ENCODE measurements around the gene DNAH1. TPM values are rescaled to one million over a fixed set of nuclear protein-coding genes. Genes with fewer than 3 reads are reported as not detected.

DNAH1 gene
- total and polyA plus RNA-seq, 2 of the 4 experiments (the other 2 are of a cell fraction): 2.0 to 4.0 TPM

DNA sequence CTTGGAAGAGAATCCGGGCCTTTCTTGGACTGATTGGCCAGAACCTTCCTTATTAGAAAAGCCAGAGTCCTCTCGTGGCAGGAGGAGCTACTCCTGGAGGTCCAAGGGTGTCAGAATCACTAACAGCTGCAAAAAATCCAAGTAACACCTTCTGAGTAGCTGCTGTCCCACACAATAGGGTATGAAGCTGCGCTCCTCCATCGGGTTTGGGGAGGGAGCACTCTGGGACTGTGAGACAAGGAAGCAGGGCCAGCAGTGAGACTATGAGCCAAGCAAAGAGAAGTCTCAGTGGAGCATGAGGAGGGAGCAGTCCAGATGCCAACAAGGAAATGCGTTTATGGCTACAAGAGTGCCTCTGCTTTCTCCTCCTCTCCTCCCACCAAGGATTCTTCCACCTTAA lies 107.1 kb downstream of the DNAH1 start:
- no peaks in the 10 kb centered on the region for H3K4me1 ChIP-seq (ENCODE audit: control insufficient read depth, insufficient read depth, low read length)
- no peak overlapping the region for H3K4ac ChIP-seq (ENCODE audit: low read depth, low read length)
- 0 out of 2 replicates have a peak, but pooled peaks cover 2% of the 10 kb centered on the region for H3K27me3 ChIP-seq (ENCODE audit: control insufficient read depth, insufficient read depth, low read length)
- no peak overlapping the region for H4K5ac ChIP-seq (ENCODE audit: low read depth, low read length)
- no peaks in the 10 kb centered on the region for H3K36me3 ChIP-seq (ENCODE audit: control insufficient read depth, insufficient read depth, low read length)
- no peak overlapping the region for H3K4me3 ChIP-seq (ENCODE audit: insufficient read depth, low read depth, low read length)
- no peak overlapping the region for H3K56ac ChIP-seq (ENCODE audit: extremely low read depth, insufficient read depth, low read length)
- ChIA-PET CTCF (interaction anchor here (1.0 to 3.7 kb wide), 2 partner anchors 11 to 23 kb away, joined by 3 to 11 read pairs; no protein-coding TSS in a partner anchor), POLR2A (ENCODE audit: unreplicated experiment) (no interaction called here)
- no peak overlapping the region for H2BK20ac ChIP-seq (ENCODE audit: low read depth, low read length)
- BruUV-seq (replicated peaks): no TSS peak
- no peaks in the 10 kb centered on the region for H3K9me1 ChIP-seq (ENCODE audit: insufficient read depth, low read length)
- no peak overlapping the region for H3K27ac ChIP-seq (ENCODE audit: insufficient read depth, low read length)
- dilution Hi-C loops (cut with HindIII; ENCODE audit: low sequenced_read_pairs, unreplicated experiment) (no loop called here), intact Hi-C loops (cut with micrococcal nuclease) (no loop called here), in situ Hi-C loops (cut with MboI; ENCODE audit: low sequenced_read_pairs) (no loop called here)
- H4K20me1 ChIP-seq (ENCODE audit: insufficient read depth, low read length): no peaks in the 10 kb centered on the region
- WGBS, 2 experiments (ENCODE audit: extremely low coverage in 2 of 2, insufficient read length in 1 of 2): no CpG with 5 or more reads among the region's 5 CpGs
- no peak overlapping the region for H3K23ac ChIP-seq (ENCODE audit: low read depth, low read length)
- DNase-seq (no peak), ATAC-seq (ENCODE audit: low read depth) (peak; percentile 48)
- H3K79me1 ChIP-seq (ENCODE audit: low read depth in 1 of 2, low read length in 2 of 2): no peaks in the 10 kb centered on the region
- no peak for TF ChIP-seq FOS (IDR thresholded peaks at IDR 0.05; ENCODE audit: low read depth, low read length)
- no peak for TF ChIP-seq RFX5 (IDR thresholded peaks at IDR 0.05; ENCODE audit: low read depth, low read length)
- no peak for TF ChIP-seq POLR2A (IDR thresholded peaks at IDR 0.05; ENCODE audit: low read depth, low read length)
- TF ChIP-seq CEBPB (IDR thresholded peaks at IDR 0.05; ENCODE audit: low read depth, low read length): no peak
- no peak for TF ChIP-seq RAD21 (IDR thresholded peaks at IDR 0.05; ENCODE audit: low read length)
- TF ChIP-seq MAFK (IDR thresholded peaks at IDR 0.05; ENCODE audit: low read depth, low read length): no peak
- no peak for TF ChIP-seq NFE2L2 (IDR thresholded peaks at IDR 0.05; ENCODE audit: low read depth, low read length)
- TF ChIP-seq, protein P1, sequence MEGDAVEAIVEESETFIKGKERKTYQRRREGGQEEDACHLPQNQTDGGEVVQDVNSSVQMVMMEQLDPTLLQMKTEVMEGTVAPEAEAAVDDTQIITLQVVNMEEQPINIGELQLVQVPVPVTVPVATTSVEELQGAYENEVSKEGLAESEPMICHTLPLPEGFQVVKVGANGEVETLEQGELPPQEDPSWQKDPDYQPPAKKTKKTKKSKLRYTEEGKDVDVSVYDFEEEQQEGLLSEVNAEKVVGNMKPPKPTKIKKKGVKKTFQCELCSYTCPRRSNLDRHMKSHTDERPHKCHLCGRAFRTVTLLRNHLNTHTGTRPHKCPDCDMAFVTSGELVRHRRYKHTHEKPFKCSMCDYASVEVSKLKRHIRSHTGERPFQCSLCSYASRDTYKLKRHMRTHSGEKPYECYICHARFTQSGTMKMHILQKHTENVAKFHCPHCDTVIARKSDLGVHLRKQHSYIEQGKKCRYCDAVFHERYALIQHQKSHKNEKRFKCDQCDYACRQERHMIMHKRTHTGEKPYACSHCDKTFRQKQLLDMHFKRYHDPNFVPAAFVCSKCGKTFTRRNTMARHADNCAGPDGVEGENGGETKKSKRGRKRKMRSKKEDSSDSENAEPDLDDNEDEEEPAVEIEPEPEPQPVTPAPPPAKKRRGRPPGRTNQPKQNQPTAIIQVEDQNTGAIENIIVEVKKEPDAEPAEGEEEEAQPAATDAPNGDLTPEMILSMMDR (conservative IDR thresholded peaks at IDR 0.05; ENCODE audit: low read depth, low read length): no peak
- TF ChIP-seq MAZ (IDR thresholded peaks at IDR 0.05; ENCODE audit: borderline replicate concordance, low read depth, low read length): no peak
- TF ChIP-seq MXI1 (IDR thresholded peaks at IDR 0.05; ENCODE audit: borderline replicate concordance, low read depth, low read length): no peak
- TF ChIP-seq CHD1 (IDR thresholded peaks at IDR 0.05; ENCODE audit: low read depth, low read length): no peak
- TF ChIP-seq, protein P2, sequence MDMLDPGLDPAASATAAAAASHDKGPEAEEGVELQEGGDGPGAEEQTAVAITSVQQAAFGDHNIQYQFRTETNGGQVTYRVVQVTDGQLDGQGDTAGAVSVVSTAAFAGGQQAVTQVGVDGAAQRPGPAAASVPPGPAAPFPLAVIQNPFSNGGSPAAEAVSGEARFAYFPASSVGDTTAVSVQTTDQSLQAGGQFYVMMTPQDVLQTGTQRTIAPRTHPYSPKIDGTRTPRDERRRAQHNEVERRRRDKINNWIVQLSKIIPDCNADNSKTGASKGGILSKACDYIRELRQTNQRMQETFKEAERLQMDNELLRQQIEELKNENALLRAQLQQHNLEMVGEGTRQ (IDR thresholded peaks at IDR 0.05; ENCODE audit: low read depth, low read length): no peak
- TF ChIP-seq, protein P3, sequence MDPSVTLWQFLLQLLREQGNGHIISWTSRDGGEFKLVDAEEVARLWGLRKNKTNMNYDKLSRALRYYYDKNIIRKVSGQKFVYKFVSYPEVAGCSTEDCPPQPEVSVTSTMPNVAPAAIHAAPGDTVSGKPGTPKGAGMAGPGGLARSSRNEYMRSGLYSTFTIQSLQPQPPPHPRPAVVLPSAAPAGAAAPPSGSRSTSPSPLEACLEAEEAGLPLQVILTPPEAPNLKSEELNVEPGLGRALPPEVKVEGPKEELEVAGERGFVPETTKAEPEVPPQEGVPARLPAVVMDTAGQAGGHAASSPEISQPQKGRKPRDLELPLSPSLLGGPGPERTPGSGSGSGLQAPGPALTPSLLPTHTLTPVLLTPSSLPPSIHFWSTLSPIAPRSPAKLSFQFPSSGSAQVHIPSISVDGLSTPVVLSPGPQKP (IDR thresholded peaks at IDR 0.05; ENCODE audit: borderline replicate concordance, low read depth, low read length): no peak
- TF ChIP-seq SMC3 (IDR thresholded peaks at IDR 0.05; ENCODE audit: low read depth, low read length): no peak
- no peak overlapping the region for H2BK15ac ChIP-seq (ENCODE audit: low read depth, low read length)
- peak overlapping the region; percentile 33 for H2AFZ ChIP-seq (replicated peaks; ENCODE audit: low read length, poor library complexity)
- H3K9me3 ChIP-seq (ENCODE audit: control insufficient read depth, insufficient read depth, low read length): no peaks in the 10 kb centered on the region
- no peak overlapping the region for H2BK5ac ChIP-seq (ENCODE audit: low read depth, low read length, poor library complexity, severe bottlenecking)
- H2AK5ac ChIP-seq (ENCODE audit: low read depth, low read length): no peak overlapping the region
- H3K14ac ChIP-seq (replicated peaks; ENCODE audit: low read depth, low read length): no peak overlapping the region
- no peak overlapping the region for H4K91ac ChIP-seq (ENCODE audit: insufficient read depth, low read depth, low read length)
- H2BK120ac ChIP-seq (ENCODE audit: low read depth, low read length): no peak overlapping the region
- H2AK9ac ChIP-seq (replicated peaks; ENCODE audit: low read depth, low read length, poor library complexity): no peak overlapping the region
- H3K18ac ChIP-seq (ENCODE audit: low read depth, low read length): no peak overlapping the region
- H3K4me2 ChIP-seq (ENCODE audit: low read depth, low read length): no peak overlapping the region
- H3K9ac ChIP-seq (ENCODE audit: low read depth, low read length): no peak overlapping the region
- no peak overlapping the region for H4K8ac ChIP-seq (ENCODE audit: low read depth in 2 of 2, low read length in 2 of 2)
